Glutamatergic neuron (in vitro differentiated cells): ENCODE data around the gene MAN2A1. TPM values are rescaled to one million over a fixed set of nuclear protein-coding genes. Genes with fewer than 3 reads are reported as not detected.
A peak's percentile ranks its signal among the peaks of the same experiment; 100 is the strongest.
"Not testable (repeated sequence)": the region's sequence is repeated elsewhere in the genome, so short reads cannot be mapped to it uniquely, and the experiment has no call there.

Experiments
- DNase-seq: peaks from one replicate; pipeline ENCODE4 v3.0.0; 2022
- H3K27ac Mint-ChIP-seq: one replicate; pipeline ENCODE4 v1.8.0; 2020; ENCODE audit warnings: mild to moderate bottlenecking, mixed read lengths, inconsistent platforms; ENCODE audit not compliant: unreplicated experiment
- H3K27me3 Mint-ChIP-seq: one replicate; pipeline ENCODE4 v1.8.0; 2020; ENCODE audit warnings: mild to moderate bottlenecking, moderate library complexity, mixed read lengths, inconsistent platforms; ENCODE audit not compliant: unreplicated experiment
- H3K36me3 Mint-ChIP-seq: one replicate; pipeline ENCODE4 v1.8.0; 2020; ENCODE audit warnings: mild to moderate bottlenecking, mixed read lengths, inconsistent platforms; ENCODE audit not compliant: unreplicated experiment
- H3K4me1 Mint-ChIP-seq: one replicate; pipeline ENCODE4 v1.8.0; 2020; ENCODE audit warnings: mild to moderate bottlenecking, low read depth, mixed read lengths, inconsistent platforms; ENCODE audit not compliant: unreplicated experiment
- H3K4me3 Mint-ChIP-seq: one replicate; pipeline ENCODE4 v1.8.0; 2020; ENCODE audit warnings: mild to moderate bottlenecking, mixed read lengths, inconsistent platforms; ENCODE audit not compliant: unreplicated experiment
- H3K9me3 Mint-ChIP-seq: one replicate; pipeline ENCODE4 v1.8.0; 2020; ENCODE audit warnings: mild to moderate bottlenecking, moderate library complexity, mixed read lengths, inconsistent platforms; ENCODE audit not compliant: unreplicated experiment
- CTCF ChIP-seq: fragments of 200-600 bp; sonication (generic); IDR thresholded peaks from one replicate; pipeline ENCODE4 v1.5.0; 2021; ENCODE audit not compliant: partially characterized antibody, unreplicated experiment
- total RNA-seq: library from RNA; stranded (reverse); fragmentation: NEBNext Ultra II Directional; extraction: Animal tissue kit (Norgen Biotek cat#: 25700); gene quantifications from one replicate; pipeline ENCODE4 v1.2.1, GENCODE V29; 2021; ENCODE audit not compliant: unreplicated experiment

MAN2A1 gene
- total RNA-seq, 1 donor from 2014 or later = 90.8 TPM

GRCh38 chr5:109826426-109826825 lies 136.7 kb downstream of the MAN2A1 start:
- no peak overlapping the region for H3K4me3 Mint-ChIP-seq
- peaks cover 8% of the 10 kb centered on the region for H3K36me3 Mint-ChIP-seq
- no peak overlapping the region for H3K27ac Mint-ChIP-seq
- H3K27me3 Mint-ChIP-seq = no peaks in the 10 kb centered on the region
- TF ChIP-seq CTCF = no peak
- no peaks in the 10 kb centered on the region for H3K9me3 Mint-ChIP-seq
- no peak for DNase-seq
- H3K4me1 Mint-ChIP-seq = peaks cover 5% of the 10 kb centered on the region

- Mint-ChIP-seq H3K27me3 (peaks cover 4% of the 10 kb centered on the region), H3K27ac (no peak overlapping the region), H3K9me3 (peaks cover 6% of the 10 kb centered on the region), H3K4me3 (no peak overlapping the region), H3K4me1 (peaks cover 5% of the 10 kb centered on the region), H3K36me3 (peaks cover 13% of the 10 kb centered on the region)
- DNase-seq = no peak
- TF ChIP-seq CTCF = no peak
Observed at GRCh38 chr5:109829331-109829730, 139.6 kb downstream of the MAN2A1 start.

GRCh38 chr5:109830955-109831502 lies 141.3 kb downstream of the MAN2A1 start:
- Mint-ChIP-seq H3K27ac (peak overlapping the region; percentile 62), H3K4me1 (peaks cover 5% of the 10 kb centered on the region), H3K9me3 (peaks cover 6% of the 10 kb centered on the region), H3K27me3 (peaks cover 5% of the 10 kb centered on the region), H3K36me3 (peaks cover 13% of the 10 kb centered on the region), H3K4me3 (no peak overlapping the region)
- DNase-seq = no peak
- TF ChIP-seq CTCF = no peak

- not testable (repeated sequence) for H3K4me1 Mint-ChIP-seq, H3K27me3 Mint-ChIP-seq, H3K9me3 Mint-ChIP-seq, H3K4me3 Mint-ChIP-seq
- Mint-ChIP-seq H3K36me3 (peaks cover 13% of the 10 kb centered on the region), H3K27ac (peak overlapping the region; percentile 66)
- DNase-seq = peak; percentile 29
Observed at GRCh38 chr5:109832207-109833188, 142.8 kb downstream of the MAN2A1 start.

- Mint-ChIP-seq H3K9me3 (peaks cover 6% of the 10 kb centered on the region), H3K27me3 (peaks cover 5% of the 10 kb centered on the region), H3K27ac (peak overlapping the region; percentile 19), H3K4me1 (peaks cover 10% of the 10 kb centered on the region), H3K4me3 (no peak overlapping the region), H3K36me3 (peaks cover 13% of the 10 kb centered on the region)
- no peak for TF ChIP-seq CTCF
- no peak for DNase-seq
Observed at GRCh38 chr5:109833946-109834345, 144.2 kb downstream of the MAN2A1 start.
